Measurements from ENCODE around the gene MED9. TPM values are rescaled to one million over a fixed set of nuclear protein-coding genes. Genes with fewer than 3 reads are reported as not detected.

Gene MED9
- total RNA-seq, 6 donors from 2014 or later: 8.5 to 31.4 (median 13.9) TPM

DNA sequence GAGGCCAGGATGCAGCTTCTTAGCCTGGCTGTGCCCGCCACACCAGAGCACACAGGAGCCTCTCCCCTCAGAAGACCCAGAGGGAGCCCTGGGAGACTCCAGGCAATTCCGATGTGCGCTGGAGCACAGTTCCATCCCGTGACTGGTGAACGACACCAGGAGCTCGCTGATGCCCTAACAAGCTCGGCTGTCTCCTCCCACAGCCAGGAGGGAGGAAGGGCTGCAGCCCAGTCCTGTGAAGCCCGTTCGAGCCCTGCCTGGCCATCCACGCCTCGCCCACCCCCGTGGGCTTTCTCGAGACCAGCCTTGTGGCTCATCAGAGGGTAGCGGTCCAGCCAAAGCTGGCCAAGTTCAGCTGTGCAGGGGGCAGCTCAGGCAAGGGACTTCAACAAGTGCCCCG, 41.2 kb downstream of the MED9 start:
- no peak for TF ChIP-seq EP300 (IDR thresholded peaks at IDR 0.05)
- TF ChIP-seq, protein P1, sequence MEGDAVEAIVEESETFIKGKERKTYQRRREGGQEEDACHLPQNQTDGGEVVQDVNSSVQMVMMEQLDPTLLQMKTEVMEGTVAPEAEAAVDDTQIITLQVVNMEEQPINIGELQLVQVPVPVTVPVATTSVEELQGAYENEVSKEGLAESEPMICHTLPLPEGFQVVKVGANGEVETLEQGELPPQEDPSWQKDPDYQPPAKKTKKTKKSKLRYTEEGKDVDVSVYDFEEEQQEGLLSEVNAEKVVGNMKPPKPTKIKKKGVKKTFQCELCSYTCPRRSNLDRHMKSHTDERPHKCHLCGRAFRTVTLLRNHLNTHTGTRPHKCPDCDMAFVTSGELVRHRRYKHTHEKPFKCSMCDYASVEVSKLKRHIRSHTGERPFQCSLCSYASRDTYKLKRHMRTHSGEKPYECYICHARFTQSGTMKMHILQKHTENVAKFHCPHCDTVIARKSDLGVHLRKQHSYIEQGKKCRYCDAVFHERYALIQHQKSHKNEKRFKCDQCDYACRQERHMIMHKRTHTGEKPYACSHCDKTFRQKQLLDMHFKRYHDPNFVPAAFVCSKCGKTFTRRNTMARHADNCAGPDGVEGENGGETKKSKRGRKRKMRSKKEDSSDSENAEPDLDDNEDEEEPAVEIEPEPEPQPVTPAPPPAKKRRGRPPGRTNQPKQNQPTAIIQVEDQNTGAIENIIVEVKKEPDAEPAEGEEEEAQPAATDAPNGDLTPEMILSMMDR (IDR thresholded peaks at IDR 0.05): no peak
- no peak for TF ChIP-seq POLR2AphosphoS5 (IDR thresholded peaks at IDR 0.05)
- no peak for TF ChIP-seq POLR2A (IDR thresholded peaks at IDR 0.05)
- 83% methylated on average over 11 of the region's 15 CpGs; no CpG with 5 or more reads in 1 of the 2 donors for WGBS, 2 donors
- Histone ChIP-seq H3K9me3 (no peaks in the 10 kb centered on the region), H3K27ac (no peak overlapping the region), H3K27me3 (no peaks in the 10 kb centered on the region), H3K4me3 (no peak overlapping the region), H3K36me3 (peaks cover 0 to 9% (median 2%) of the 10 kb centered on the region in 4 donors), H3K4me1 (no peaks in the 10 kb centered on the region)
- DNase-seq (peak in 1 of 2 donors; percentile 51), ATAC-seq (ENCODE audit: low FRiP score in 2 of 2) (no peak)

DNA sequence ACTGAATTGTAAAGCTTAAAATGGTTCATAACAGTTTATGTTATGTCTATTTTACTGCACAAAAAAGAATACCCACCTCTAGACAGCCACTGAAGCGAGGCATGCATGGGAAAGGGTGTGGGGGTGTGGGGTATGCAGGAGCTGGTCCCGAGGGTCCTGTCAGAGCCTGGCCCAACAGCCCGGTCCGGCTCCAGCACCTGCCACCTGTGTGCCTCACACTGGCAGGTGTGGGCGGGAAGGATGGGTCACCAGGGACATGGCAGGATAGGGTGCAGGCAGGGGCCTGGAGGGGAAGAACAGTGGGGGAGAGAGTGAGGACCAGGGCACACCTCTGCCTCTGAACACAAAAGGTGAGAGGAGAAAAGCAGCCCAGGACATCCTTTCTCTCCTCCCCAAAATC, 42.2 kb downstream of the MED9 start:
- no peak for TF ChIP-seq POLR2A (IDR thresholded peaks at IDR 0.05)
- TF ChIP-seq, protein P1 (IDR thresholded peaks at IDR 0.05): no peak
- DNase-seq (peak in 1 of 2 donors; percentile 41), ATAC-seq (ENCODE audit: low FRiP score in 2 of 2) (no peak)
- Histone ChIP-seq H3K27ac (no peak overlapping the region), H3K9me3 (no peaks in the 10 kb centered on the region), H3K27me3 (no peaks in the 10 kb centered on the region), H3K36me3 (peaks cover 0 to 9% (median 2%) of the 10 kb centered on the region in 4 donors), H3K4me1 (no peaks in the 10 kb centered on the region), H3K4me3 (no peak overlapping the region)
- 85 to 88% methylated on average over 5 of the region's 5 CpGs for WGBS, 2 donors

DNA sequence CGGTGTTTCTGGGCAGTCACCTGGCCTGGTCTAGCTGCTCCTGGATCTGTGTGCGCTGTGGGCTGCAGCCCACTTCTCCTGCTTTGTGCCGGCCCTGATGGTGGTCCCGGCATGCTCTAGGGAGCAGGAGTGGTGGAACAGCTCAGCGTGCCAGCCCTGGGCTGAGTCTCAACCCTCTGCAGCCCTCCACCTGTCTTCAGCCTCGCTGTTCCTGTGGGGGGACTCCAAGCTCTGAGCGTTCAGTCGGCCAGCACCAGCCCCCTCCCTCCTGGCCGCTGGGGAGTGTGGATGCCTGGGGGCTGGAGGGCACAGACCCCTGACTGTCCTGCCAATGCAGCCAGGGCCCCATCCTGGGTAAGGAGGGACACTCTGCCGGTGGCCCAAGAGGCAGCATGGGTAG, 43.1 kb downstream of the MED9 start:
- TF ChIP-seq POLR2AphosphoS5 (IDR thresholded peaks at IDR 0.05) (no peak), EP300 (IDR thresholded peaks at IDR 0.05) (no peak), POLR2A (IDR thresholded peaks at IDR 0.05) (no peak)
- TF ChIP-seq, protein P1 (IDR thresholded peaks at IDR 0.05): no peak
- DNase-seq (peak in 1 of 2 donors; percentile 53), ATAC-seq (ENCODE audit: low FRiP score in 2 of 2) (no peak)
- no peaks in the 10 kb centered on the region for H3K27me3 ChIP-seq
- H3K4me3 ChIP-seq: no peak overlapping the region
- no peak overlapping the region for H3K27ac ChIP-seq
- no peaks in the 10 kb centered on the region for H3K4me1 ChIP-seq
- no peaks in the 10 kb centered on the region for H3K9me3 ChIP-seq
- 93% methylated on average over 10 of the region's 10 CpGs; no CpG with 5 or more reads in 1 of the 2 donors for WGBS, 2 donors
- peaks cover 0 to 9% (median 2%) of the 10 kb centered on the region in 4 donors for H3K36me3 ChIP-seq

DNA sequence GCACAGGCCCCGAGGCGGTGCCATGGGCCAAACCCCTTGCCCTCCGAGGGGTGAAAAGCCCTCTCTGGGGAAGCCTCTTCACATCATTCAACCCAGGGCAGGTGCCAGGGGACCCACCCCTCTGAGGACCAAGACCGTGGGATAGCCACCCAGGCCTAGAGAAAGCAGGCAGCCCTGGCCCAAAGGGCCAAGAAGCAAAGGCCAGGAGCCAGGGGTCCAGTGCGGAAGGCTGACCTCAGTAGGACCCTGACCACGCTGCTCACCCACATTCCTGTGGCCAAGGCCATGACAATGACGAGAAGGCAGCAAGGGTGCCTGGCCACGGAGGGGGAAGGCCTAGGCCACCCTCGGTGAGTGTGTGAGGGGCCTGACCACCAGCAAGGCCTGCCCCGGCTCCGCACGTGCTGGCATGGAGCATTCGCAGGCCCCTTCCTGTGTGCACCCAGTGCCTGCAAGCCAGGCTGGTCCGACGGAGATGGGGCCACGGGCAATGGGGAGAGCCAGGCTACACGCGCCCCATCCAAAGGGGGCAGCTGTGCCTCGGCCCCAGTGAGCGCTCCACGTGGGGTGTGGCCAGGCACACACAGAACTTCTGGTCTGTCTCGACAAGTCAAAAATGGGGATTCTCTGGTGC, 43.9 kb downstream of the MED9 start:
- no peak overlapping the region for H3K4me3 ChIP-seq
- peak in 1 of 2 donors; percentile 72 for DNase-seq
- no peak for ATAC-seq (ENCODE audit: low FRiP score in 2 of 2)
- no peaks in the 10 kb centered on the region for H3K27me3 ChIP-seq
- no peaks in the 10 kb centered on the region for H3K9me3 ChIP-seq
- no peak overlapping the region for H3K27ac ChIP-seq
- TF ChIP-seq EP300 (IDR thresholded peaks at IDR 0.05): no peak
- H3K4me1 ChIP-seq: peaks cover 0 to 1% (median 0%) of the 10 kb centered on the region in 4 donors
- peaks cover 0 to 9% (median 2%) of the 10 kb centered on the region in 4 donors for H3K36me3 ChIP-seq
- WGBS, 2 donors: 84 to 95% methylated on average over 3 to 17 of the region's 22 CpGs

DNA sequence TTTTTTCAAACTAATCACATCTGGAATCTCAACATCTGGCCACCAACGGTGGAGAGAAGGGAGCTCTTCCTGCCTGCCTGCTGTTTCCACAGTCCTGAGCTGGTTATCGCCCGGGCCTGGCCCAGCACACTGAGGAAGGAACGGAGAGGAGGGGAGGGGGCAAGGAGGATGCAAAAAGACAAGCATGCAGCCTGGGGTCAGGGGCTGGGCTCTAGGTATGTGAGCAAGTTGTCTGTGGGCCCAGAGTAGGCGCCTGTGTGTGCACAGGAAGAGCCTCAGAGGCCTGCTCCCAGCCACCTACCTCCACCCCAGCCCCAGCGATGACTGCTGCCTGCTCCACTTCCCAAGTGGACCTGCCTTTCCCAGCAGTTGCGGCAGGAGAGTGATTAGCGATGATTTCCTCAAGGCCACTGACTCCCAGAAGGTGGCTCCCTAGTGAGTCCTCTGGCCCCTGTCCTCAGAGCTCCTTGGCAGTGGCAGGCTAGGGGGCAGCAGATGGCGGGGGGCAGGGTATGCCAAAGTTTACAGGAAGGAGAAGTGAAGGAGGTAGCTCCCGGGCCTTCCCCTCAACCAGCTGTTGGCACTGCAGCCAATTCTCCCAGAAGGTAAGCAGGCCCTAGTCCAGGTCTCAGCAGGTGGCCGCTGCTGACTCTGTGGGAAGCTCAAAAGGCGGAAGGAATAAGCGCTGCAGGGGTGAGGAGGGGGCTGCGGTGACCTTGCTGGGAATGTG, 46.4 kb downstream of the MED9 start:
- DNase-seq (peak; percentile 22 to 50), ATAC-seq (ENCODE audit: low FRiP score in 2 of 2) (no peak)
- H3K27ac ChIP-seq: no peak overlapping the region
- H3K4me3 ChIP-seq: no peak overlapping the region
- H3K4me1 ChIP-seq: peaks cover 0 to 25% (median 19%) of the 10 kb centered on the region in 4 donors
- H3K36me3 ChIP-seq: peaks cover 0 to 9% (median 2%) of the 10 kb centered on the region in 4 donors
- no peaks in the 10 kb centered on the region for H3K9me3 ChIP-seq
- 61 to 66% methylated on average over 11 to 14 of the region's 14 CpGs for WGBS, 2 donors
- TF ChIP-seq EP300 (IDR thresholded peaks at IDR 0.05): no peak
- TF ChIP-seq POLR2A (IDR thresholded peaks at IDR 0.05): no peak
- no peak for TF ChIP-seq POLR2AphosphoS5 (IDR thresholded peaks at IDR 0.05)
- TF ChIP-seq, protein P1 (IDR thresholded peaks at IDR 0.05): no peak
- H3K27me3 ChIP-seq: no peaks in the 10 kb centered on the region

All from upper lobe of left lung (tissue), 6 donors.